HAP-1 (cell line): ENCODE measurements around the gene HECTD4.
A peak's percentile ranks its signal among the peaks of the same experiment; 100 is the strongest.
"Not testable (repeated sequence)": the region's sequence is repeated elsewhere in the genome, so short reads cannot be mapped to it uniquely, and the experiment has no call there.

Source experiments
- DNase-seq, 2 experiments: peaks; one replicate each; pipeline ENCODE4 v3.0.0-alpha.2; 2016 to 2020; ENCODE audit warnings: low spot score in 2 of 2
- H3K27me3 ChIP-seq: fragments of 250-450 bp; sonication (Bioruptor Pico); 2 replicates; pipeline ENCODE4 v1.5.1; 2020; ENCODE audit warnings: low read depth, mild to moderate bottlenecking, moderate library complexity
- H3K36me3 ChIP-seq: fragments of 250-450 bp; sonication (Bioruptor Pico); replicated peaks from 2 replicates; pipeline ENCODE4 v1.5.1; 2020; ENCODE audit warnings: mild to moderate bottlenecking
- H3K4me1 ChIP-seq: fragments of 250-450 bp; sonication (Bioruptor Pico); 2 replicates; pipeline ENCODE4 v1.5.1; 2020; ENCODE audit warnings: mild to moderate bottlenecking
- H3K4me3 ChIP-seq: fragments of 250-450 bp; sonication (Bioruptor Pico); 2 replicates; pipeline ENCODE4 v1.5.1; 2020; ENCODE audit warnings: mild to moderate bottlenecking, moderate library complexity
- H3K9me3 ChIP-seq: fragments of 250-450 bp; sonication (Bioruptor Pico); 2 replicates; pipeline ENCODE4 v1.5.1; 2020; ENCODE audit warnings: mild to moderate bottlenecking, moderate library complexity
- in situ Hi-C: fragments of 300-500 bp; cut with MboI; formaldehyde crosslinking; loops from 3 replicates; pipeline ENCODE4 v1.14.3; 2020; ENCODE audit warnings: low sequenced_read_pairs, inconsistent platforms, mixed read lengths

Gene HECTD4

DNA sequence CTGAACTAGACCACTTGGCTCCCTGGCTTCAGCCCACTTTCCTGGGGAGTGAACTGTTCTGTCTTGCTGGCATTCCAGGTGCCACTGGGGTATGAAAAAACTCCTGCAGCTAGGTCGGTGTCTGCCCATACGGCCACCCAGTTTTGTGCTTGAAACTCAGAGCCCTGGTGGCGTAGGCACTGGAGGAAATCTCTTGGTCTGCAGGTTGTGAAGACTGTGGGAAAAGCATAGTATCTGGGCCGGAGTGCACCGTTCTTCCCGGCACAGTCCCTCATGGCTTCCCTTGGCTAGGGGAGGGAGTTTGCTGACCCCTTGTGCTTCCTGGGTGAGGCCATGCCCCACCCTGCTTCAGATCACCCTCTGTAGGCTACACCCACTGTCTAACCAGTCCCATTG lies 223.1 kb downstream of the HECTD4 start:
- Histone ChIP-seq H3K36me3 (peaks cover 32% of the 10 kb centered on the region), H3K4me1 (no peaks in the 10 kb centered on the region), H3K4me3 (no peak overlapping the region), H3K27me3 (no peaks in the 10 kb centered on the region), H3K9me3 (no peaks in the 10 kb centered on the region)
- in situ Hi-C loops, result no loop called here
- DNase-seq, result no peak

DNA sequence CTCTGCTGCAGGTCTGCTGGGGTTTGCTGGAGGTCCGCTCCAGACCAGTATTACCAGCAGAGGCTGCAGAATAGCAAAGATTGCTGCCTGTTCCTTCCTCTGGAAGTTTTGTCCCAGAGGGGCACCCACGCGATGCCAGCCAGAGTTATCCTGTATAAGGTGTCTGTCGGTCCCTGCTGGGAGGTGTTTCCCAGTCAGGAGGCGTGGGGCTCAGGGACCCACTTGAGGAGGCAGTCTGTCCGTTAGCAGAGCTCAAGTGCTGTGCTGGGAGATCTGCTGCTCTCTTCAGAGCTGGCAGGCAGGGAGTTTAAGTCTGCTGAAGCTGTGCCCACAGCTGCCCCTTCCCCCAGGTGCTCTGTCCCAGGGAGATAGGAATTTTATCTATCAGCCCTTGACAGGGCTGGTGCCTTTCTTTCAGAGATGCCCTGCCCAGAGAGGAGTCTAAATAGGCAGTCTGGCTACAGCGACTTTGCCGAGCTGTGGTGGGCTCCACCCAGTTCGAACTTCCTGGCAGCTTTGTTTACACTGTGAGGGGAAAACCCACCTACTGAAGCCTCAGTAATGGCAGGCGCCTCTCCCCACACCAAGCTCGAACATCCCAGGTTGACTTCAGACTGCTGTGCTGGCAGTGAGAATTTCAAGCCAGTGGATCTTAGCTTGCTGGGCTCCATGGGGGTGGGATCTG lies 223.6 kb downstream of the HECTD4 start:
- H3K4me1 ChIP-seq, in situ Hi-C loops, H3K27me3 ChIP-seq, H3K4me3 ChIP-seq, DNase-seq, H3K9me3 ChIP-seq: not testable (repeated sequence)
- peaks cover 32% of the 10 kb centered on the region for H3K36me3 ChIP-seq

DNA sequence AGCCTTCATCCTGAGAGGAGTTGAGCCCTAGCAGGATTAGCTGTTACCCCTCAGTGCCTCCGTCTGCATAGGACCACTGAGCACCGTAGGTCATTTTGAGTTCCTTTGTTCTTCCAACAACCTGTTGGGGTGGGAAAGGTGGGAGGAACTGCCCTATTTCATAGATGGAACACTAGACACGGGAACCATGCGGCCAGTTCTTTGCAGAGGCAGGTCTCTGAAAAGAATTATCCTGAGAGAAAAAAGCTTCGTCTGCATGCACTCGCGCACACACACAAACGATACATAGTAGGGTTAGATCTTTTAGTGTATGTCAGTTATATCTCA lies 228.4 kb downstream of the HECTD4 start:
- in situ Hi-C loops, result no loop called here
- no peak for DNase-seq
- Histone ChIP-seq H3K9me3 (no peaks in the 10 kb centered on the region), H3K4me1 (no peaks in the 10 kb centered on the region), H3K36me3 (peaks cover 60% of the 10 kb centered on the region), H3K27me3 (no peaks in the 10 kb centered on the region), H3K4me3 (no peak overlapping the region)

DNA sequence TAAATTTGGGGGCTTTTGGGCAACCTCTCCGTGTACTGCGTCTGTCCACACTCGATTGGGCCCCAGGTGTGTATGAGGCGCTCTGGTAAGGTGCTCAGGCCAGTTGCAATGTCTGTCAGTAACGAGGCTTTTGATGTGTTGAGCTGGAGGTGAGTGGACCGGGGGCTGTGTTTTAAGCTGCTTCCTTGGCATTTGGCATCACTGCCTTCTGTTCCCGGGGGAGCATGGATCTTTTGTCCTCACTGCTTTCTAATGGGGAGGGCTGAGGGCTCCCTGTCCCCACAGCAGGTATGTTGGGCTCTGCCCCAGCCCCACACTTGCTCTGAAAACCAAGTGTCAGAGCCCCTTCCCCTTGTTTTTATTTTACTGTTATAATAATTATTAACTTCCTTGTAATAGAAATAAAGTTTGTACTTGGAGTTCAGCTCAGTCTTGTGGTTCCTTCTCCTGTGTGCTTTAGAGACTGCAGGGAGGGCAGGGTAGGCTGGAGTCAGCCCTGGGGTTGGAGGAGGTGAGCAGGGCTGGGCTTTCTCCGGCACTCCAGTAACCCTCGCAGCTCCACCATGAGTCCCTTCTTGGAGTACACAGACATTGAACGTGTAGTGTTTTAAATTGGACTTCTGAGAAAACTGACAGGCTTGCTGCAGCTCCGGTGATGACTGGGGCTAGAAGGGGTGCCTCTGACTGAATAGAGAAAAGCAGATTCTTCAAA lies 228.9 kb downstream of the HECTD4 start:
- Histone ChIP-seq H3K9me3 (no peaks in the 10 kb centered on the region), H3K4me3 (no peak overlapping the region), H3K4me1 (no peaks in the 10 kb centered on the region), H3K36me3 (peaks cover 60% of the 10 kb centered on the region), H3K27me3 (no peaks in the 10 kb centered on the region)
- in situ Hi-C loops, result no loop called here
- DNase-seq, result no peak

DNA sequence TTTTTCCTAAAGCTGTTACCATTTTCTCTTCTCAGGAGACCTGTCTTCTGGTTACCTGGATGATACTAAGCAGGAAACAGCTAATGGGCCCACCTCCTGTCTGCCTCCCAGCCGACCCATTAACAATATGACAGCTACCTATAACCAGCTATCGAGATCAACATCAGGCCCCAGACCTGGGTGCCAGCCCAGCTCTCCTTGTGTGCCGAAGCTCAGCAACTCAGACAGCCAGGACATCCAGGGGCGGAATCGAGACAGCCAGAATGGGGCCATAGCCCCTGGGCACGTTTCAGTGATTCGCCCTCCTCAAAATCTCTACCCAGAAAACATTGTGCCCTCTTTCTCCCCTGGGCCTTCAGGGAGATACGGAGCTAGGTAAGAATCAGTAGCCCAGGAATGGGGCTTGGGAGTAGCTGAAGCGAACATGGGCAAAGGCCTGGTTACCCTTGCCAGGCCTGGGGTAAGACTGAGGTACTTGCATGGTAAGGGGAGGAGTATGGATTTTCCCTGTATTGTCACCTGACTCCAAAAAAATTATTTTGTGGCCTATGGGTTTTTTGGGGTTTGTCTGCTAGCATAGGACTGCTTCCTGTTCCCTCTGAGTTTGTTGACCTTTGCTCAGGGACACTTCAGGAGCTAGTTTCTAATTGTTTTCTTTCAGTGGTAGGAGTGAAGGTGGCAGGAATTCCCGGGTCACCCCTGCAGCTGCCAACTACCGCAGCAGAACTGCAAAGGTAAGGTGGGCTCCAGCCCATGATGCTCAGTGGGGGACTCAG lies 230.3 kb downstream of the HECTD4 start:
- Histone ChIP-seq H3K36me3 (peaks cover 61% of the 10 kb centered on the region), H3K27me3 (no peaks in the 10 kb centered on the region), H3K4me3 (no peak overlapping the region), H3K9me3 (no peaks in the 10 kb centered on the region), H3K4me1 (no peaks in the 10 kb centered on the region)
- DNase-seq, result no peak
- in situ Hi-C loops, result no loop called here

DNA sequence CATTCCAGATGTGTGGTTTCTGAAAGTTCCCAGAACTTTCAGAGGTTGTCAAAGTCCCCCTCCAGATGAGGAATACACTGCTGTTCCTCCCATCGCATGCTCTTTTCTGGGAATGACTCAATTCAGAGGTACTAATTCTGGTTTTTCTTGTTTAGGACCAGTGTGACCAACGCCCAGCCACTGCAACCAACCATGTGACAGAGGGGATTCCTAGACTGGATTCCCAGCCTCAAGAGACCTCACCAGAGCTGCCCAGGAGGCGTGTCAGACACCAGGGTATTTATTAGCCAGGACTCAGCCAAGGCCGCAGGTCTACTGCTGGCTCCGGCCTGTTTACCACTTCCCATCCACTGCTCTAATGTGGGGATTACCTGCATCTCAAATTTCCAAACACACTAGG lies 232.6 kb downstream of the HECTD4 start:
- H3K36me3 ChIP-seq, result peaks cover 74% of the 10 kb centered on the region
- H3K27me3 ChIP-seq, result no peaks in the 10 kb centered on the region
- H3K9me3 ChIP-seq, result no peaks in the 10 kb centered on the region
- H3K4me3 ChIP-seq, result no peak overlapping the region
- in situ Hi-C loops, result no loop called here
- no peak for DNase-seq
- H3K4me1 ChIP-seq, result no peaks in the 10 kb centered on the region

DNA sequence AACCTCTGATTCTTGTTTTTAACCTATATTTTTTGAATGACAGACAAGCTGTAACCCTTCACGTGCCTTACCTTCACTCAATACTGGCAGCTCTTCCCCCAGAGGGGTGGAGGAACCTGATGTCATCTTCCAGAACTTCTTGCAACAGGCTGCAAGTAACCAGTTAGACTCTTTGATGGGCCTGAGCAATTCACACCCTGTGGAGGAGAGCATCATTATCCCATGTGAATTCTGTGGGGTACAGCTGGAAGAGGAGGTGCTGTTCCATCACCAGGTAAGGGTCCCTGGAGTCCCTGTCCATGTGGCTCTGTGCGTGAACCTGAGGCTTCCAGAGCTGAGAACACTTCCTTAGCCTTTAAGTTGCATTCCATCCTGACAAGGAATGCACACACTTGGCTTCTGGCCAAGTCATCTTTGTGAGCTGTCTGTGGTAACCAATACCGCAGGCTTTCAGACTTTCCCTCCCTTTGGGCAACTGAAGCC lies 234.2 kb downstream of the HECTD4 start:
- H3K27me3 ChIP-seq, result no peaks in the 10 kb centered on the region
- peaks cover 74% of the 10 kb centered on the region for H3K36me3 ChIP-seq
- peak in 1 of 2 experiments; percentile 51 for DNase-seq

DNA sequence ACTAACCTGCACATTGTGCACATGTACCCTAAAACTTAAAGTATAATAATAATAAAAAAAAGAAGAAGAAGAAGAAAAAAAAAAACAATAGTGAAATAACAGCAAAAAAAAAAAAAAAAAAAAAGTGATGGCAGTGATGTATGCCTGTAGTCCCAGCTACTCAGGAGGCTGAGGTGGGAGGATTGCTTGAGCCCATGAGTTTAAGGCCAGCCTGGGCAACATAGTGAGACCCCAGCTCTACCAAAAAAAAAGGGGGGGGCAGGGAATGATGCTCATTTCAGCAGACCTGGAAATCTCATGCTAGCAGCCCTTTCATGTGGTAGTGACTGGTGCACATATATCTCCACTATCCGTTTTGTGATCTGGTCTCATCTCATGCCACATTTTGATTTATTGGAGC lies 236.1 kb downstream of the HECTD4 start:
- no peaks in the 10 kb centered on the region for H3K4me1 ChIP-seq
- in situ Hi-C loops, result no loop called here
- no peak overlapping the region for H3K4me3 ChIP-seq
- peaks cover 63% of the 10 kb centered on the region for H3K36me3 ChIP-seq
- no peaks in the 10 kb centered on the region for H3K9me3 ChIP-seq
- DNase-seq, result no peak
- no peaks in the 10 kb centered on the region for H3K27me3 ChIP-seq

More for the DNA sequence above, 234.2 kb downstream of the HECTD4 start:
- Histone ChIP-seq H3K4me3 (no peak overlapping the region), H3K4me1 (no peaks in the 10 kb centered on the region), H3K9me3 (no peaks in the 10 kb centered on the region)
- in situ Hi-C loops, result no loop called here

DNA sequence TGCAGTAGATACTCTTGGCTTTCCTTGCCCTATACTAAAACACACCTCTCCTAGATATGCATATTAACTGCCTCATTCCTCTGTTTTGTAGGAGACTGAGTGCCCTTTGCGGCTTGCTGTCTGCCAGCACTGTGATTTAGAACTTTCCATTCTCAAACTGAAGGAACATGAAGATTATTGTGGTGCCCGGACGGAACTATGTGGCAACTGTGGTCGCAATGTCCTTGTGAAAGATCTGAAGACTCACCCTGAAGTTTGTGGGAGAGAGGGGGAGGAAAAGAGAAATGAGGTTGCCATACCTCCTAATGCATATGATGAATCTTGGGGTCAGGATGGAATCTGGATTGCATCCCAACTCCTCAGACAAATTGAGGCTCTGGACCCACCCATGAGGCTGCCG lies 241.5 kb downstream of the HECTD4 start:
- Histone ChIP-seq H3K4me1 (no peaks in the 10 kb centered on the region), H3K36me3 (peaks cover 51% of the 10 kb centered on the region)

DNA sequence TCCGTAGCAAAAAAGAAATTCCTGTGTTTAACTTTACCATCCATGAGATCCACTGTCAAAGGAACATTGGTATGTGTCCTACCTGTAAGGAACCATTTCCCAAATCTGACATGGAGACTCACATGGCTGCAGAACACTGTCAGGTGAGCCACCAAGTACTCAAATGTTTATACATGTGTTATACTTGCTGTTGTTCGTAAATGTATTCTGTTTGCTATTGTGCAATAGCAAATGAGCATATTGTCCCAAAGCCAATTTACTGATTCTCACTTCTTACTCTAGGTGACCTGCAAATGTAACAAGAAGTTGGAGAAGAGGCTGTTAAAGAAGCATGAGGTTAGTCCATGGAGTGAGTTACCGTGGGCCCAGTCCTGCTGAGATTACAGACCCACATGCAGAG lies 247.5 kb downstream of the HECTD4 start:
- no peaks in the 10 kb centered on the region for H3K4me1 ChIP-seq
- no peak for DNase-seq
- in situ Hi-C loops, result no loop called here
- no peaks in the 10 kb centered on the region for H3K27me3 ChIP-seq
- no peak overlapping the region for H3K4me3 ChIP-seq
- H3K36me3 ChIP-seq, result peaks cover 53% of the 10 kb centered on the region
- H3K9me3 ChIP-seq, result no peaks in the 10 kb centered on the region

More for the DNA sequence above, 241.5 kb downstream of the HECTD4 start:
- Histone ChIP-seq H3K4me3 (no peak overlapping the region), H3K9me3 (no peaks in the 10 kb centered on the region), H3K27me3 (no peaks in the 10 kb centered on the region)
- no peak for DNase-seq
- in situ Hi-C loops, result no loop called here

DNA sequence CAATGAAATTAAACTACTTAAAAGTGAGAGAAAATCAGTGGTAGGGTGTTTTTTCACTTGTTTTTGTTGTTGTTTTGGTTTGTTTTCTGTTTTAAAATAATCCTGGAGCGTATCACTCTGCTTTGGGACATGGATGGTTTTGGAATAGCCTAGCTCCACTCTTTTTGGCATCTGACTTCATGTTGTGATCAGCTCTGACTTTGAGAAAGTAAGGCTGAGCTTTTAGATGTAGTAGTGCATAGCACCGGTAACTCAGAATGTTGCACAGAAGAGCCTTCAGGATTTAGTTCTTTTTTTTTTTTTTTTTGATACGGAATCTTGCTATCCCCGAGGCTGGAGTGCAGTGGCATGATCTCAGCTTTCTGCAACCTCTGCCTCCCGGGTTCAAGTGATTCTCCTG lies 248.8 kb downstream of the HECTD4 start:
- Histone ChIP-seq H3K36me3 (peaks cover 51% of the 10 kb centered on the region), H3K4me1 (no peaks in the 10 kb centered on the region), H3K4me3 (no peak overlapping the region), H3K27me3 (no peaks in the 10 kb centered on the region), H3K9me3 (no peaks in the 10 kb centered on the region)
- DNase-seq, result no peak
- in situ Hi-C loops, result no loop called here

DNA sequence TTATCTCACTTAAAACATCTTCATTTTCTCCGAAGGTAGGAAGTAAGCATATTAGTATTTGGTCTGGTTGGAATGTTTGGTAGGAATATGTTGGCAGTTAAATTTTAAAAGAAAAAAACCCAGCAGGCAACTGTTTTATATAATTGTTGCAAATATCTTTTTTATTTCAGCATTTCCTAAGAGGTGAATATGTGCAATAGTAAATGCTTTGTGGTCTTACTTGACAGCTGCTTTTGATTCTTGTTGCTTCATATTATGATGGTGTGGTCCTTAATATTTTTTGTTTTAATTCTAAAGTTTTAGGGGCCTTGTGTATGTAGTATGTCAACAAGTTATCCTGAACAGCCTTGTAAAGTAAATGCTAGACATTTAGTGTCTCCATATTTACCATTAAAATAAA lies 250.5 kb downstream of the HECTD4 start:
- in situ Hi-C loops, result no loop called here
- no peaks in the 10 kb centered on the region for H3K9me3 ChIP-seq
- no peaks in the 10 kb centered on the region for H3K27me3 ChIP-seq
- H3K4me3 ChIP-seq, result no peak overlapping the region
- no peak for DNase-seq
- no peaks in the 10 kb centered on the region for H3K4me1 ChIP-seq
- H3K36me3 ChIP-seq, result peaks cover 39% of the 10 kb centered on the region

DNA sequence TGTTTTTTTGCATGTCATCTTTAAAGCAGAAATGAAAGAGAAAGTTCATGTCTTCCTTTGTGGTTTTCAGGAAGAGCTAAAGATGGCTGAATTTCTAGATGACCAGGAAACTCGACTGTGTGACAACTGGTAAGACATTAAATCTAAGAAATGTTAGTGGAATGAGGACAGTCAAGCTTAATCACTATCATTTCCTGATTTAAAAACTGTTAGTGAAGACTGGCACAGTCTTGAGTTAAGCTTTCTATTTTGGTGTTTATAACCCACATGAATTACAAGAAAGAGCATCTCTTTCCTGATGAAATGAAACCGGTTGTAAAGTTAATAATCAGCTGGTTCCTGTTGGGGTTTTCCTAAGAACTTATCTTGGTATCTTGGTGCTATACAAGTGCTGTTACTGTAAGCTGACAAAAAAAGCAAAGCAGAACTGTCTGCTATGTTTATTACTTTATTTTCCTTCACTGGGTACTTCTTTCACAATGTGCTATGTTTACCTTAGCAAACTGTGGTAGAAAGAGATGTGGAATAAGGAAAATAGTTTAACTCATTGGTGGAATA lies 251.7 kb downstream of the HECTD4 start:
- Histone ChIP-seq H3K27me3 (no peaks in the 10 kb centered on the region), H3K4me3 (no peak overlapping the region), H3K9me3 (no peaks in the 10 kb centered on the region), H3K4me1 (no peaks in the 10 kb centered on the region; the same call in 1 of the 2 replicates), H3K36me3 (peaks cover 33% of the 10 kb centered on the region)
- in situ Hi-C loops, result no loop called here
- DNase-seq, result no peak

DNA sequence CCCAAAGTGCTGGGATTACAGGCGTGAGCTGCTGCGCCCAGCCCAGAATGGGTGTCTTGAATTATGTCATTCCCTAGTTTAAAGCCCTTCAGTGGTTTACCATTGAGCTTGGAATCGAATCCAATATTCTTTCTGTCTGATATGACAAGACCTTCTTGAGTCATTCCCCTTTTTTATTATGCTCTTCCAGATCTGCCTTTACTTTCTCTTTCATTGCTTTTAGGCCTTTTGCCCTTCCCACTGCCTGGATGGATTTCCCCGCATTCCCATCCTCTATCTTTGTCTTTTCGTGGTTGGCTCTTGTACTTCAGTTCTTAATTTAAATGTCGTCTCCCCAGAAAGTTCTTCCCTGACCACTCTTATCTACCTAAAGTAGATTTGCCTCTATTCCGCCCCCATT lies 255.3 kb downstream of the HECTD4 start:
- Histone ChIP-seq H3K4me1 (peaks cover 3% of the 10 kb centered on the region; the same call in 1 of the 2 replicates), H3K4me3 (no peak overlapping the region), H3K36me3 (peaks cover 13% of the 10 kb centered on the region), H3K9me3 (no peaks in the 10 kb centered on the region), H3K27me3 (no peaks in the 10 kb centered on the region)
- in situ Hi-C loops, result no loop called here
- DNase-seq, result no peak
